LoVo (cell line): Measurements from ENCODE around the gene TPBGL.
"Not testable (repeated sequence)": the region's sequence is repeated elsewhere in the genome, so short reads cannot be mapped to it uniquely, and the experiment has no call there.

ENCODE experiments used
- DNase-seq: peaks from one replicate; pipeline ENCODE4 v3.0.0-alpha.2; 2016; ENCODE audit warnings: low spot score

The TPBGL gene

DNA sequence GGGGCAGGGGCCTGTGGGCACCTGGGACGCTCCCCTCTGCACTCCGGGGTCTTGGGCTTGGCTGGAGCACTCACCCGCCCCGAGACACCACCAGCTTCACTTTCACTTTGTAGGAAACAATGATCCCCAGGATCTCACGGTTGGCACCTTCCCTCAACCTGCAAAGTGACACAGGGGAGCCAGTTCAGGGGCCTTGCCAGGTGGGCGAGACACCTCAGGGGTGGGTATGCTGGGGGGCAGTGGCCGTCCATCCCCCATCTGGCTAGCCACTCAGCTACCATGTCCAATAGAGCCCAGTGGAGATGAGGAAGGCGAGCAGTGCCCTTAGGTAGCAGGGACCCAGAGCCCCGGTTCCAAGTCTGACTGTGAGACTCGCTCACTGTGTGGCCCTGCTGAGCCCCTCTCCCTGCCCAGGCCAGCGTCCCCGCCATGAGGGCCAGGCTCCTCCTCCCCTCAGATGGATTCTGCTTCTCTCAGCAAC lies 32.3 kb downstream of the TPBGL start:
- DNase-seq = no peak

GRCh38 chr11:75273411-75274391 lies 33.1 kb downstream of the TPBGL start:
- no peak for DNase-seq

GRCh38 chr11:75274716-75275115 lies 34.1 kb downstream of the TPBGL start:
- DNase-seq = not testable (repeated sequence)

DNA sequence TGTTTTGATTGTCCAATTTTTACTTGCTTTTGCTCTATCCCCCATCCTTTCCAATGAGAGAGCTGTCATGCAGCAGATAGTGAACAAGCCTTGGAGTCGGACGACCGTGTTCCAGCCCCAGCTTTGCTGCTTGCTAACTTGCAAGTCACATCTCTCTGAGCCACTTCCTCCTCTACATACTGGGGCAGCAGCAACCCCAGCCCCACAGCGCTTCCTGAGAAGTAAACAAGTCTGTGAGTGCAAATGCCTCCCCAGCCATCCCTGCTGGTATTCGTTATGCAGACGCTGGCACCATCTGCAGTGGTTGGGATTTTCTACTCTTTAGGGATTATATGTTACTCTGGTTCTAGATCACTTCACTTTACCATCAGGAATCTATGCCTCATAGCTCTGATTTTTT lies 35.0 kb downstream of the TPBGL start:
- no peak for DNase-seq

GRCh38 chr11:75276186-75276585 lies 35.6 kb downstream of the TPBGL start:
- no peak for DNase-seq

GRCh38 chr11:75276686-75277085 lies 36.1 kb downstream of the TPBGL start:
- no peak for DNase-seq

DNA sequence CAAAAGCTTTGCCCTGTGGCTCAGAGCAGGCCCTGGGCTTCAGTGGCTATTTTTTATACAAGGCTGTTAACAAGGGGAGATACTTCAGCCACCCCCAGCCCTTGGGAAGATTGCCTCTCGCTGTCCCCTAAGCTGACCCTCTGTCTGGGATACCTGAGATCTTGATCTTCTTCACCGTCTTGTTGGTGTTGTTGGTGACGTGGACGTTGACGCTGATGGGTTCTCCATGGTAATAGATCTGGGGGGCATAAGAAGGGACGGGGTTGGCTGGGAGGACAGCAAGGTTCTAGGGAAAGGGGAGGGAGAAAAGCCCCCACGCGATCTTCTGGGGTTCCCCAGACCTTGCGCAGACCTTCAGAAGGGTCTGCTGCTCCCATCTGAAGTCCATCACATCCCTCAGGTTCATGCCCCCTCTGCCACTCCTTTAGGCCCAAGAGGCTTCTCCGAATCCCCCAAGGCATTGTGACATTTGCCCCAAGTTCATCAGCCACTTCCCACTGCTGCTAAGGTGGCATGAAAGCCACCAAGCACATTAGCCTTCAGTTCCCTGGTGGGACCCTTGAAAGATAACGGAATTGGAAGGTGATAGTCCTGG lies 36.7 kb downstream of the TPBGL start:
- no peak for DNase-seq

DNA sequence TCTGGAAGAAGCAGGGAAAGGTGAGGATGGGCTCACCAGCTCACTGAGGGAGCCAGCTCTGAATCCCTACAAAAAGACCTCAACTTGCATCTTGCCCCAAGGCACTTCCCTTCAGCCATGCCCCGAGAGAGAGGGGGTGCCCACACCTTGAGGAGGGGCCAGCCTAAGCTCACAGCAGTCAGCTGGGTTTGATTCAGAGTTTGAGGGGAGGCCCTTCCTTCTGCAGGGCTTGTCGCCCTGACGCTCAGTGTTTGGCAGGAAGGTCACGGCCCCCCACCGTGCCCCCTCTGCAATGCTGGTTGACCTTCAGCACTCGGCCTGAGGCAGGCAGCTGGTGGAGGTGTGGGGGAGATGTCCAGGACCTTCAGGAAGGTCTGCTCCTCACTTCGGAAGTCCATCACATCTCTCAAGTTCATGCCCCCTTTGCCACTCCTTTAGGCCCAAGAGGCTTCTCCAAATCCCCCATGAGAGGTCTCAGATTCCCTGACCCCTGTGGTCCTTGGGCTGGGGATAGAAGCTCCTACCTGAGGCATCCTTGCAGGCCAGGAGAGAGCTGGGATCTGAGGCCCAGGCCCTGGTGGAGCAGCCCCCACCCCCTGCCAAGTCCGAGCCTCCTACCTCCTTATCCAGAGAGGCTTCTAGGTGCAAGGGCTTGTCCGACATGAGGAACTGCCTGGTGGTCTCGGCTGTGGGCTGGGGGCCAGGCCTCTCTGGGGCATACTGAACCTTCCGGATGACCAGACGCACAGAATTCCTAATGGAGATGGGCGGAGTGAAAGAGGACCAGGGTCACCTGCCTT lies 37.6 kb downstream of the TPBGL start:
- DNase-seq = no peak

DNA sequence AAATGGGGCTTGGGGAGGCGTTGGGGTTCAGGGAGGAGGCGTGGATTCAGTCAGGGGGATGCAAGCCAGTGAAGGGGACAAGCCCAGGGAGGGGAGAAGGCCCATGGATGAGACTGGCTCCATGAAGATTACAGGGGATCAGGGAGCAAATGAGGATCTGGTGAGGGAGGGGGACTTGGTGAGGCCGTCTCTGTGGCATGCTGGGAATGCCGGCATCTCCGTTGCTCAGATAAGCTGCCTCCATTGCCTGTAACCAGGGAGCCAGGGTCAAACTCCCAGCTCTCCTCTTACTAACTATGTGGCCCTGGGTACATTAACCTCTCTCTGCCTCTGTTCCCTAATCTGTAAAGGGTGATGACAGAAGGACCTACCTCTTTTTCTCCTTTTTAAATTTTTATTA lies 38.7 kb downstream of the TPBGL start:
- DNase-seq = no peak

DNA sequence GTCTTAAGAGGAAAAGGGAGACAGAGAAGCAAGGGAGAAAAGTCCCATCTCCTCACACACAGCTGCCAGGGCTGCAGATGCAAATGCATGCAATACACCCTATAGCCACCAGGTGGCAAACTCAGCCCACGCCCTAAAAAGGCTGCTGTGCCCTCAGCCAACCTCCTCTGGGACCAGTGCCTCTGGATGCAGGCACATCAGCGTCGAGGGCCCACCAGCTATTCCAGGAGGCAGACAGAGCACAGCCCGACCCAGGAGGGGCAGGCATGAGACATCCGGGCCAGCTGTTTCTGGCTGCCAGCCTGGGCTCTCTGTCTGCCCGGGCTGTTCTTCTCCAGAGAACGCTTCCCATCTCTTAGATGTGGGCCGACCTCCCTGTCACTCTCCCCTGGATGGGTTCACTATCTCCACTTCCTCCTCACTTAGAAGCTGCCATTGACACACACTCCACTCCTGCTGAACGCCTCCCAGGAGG lies 39.7 kb downstream of the TPBGL start:
- DNase-seq = peak; percentile 51

DNA sequence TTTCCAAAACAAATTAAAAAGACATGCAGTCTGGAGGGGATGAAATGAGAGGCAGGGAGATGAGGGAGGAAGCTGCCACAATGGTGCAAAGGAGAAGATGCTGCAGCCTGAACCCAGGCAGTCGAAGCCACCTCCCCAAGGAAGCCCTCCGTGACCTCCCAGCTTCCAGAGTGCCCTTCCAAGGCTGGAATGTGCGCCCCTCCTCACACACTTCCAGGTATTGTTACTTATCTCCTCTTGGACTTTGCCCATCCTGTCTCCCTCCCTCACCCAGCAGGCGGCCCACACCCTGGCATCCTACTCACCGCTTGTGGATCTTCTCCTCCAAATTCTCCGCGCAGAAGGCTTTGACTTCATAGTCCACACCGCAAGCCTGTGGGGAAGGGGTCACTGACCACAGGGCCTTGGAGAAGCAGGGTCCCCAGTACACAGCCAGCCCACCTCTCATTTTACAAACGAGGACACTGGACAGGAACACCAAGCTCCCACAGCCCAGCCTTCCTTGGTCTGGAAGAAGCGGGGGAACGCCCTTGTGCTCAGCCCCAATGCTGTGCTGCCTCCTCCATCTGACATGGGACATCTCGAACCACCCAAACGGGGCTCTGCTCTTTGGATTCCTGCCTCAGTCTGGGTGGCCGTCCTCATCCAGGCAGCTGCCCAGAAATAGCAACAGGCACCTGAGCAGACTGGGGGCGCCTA lies 40.3 kb downstream of the TPBGL start:
- DNase-seq = no peak

DNA sequence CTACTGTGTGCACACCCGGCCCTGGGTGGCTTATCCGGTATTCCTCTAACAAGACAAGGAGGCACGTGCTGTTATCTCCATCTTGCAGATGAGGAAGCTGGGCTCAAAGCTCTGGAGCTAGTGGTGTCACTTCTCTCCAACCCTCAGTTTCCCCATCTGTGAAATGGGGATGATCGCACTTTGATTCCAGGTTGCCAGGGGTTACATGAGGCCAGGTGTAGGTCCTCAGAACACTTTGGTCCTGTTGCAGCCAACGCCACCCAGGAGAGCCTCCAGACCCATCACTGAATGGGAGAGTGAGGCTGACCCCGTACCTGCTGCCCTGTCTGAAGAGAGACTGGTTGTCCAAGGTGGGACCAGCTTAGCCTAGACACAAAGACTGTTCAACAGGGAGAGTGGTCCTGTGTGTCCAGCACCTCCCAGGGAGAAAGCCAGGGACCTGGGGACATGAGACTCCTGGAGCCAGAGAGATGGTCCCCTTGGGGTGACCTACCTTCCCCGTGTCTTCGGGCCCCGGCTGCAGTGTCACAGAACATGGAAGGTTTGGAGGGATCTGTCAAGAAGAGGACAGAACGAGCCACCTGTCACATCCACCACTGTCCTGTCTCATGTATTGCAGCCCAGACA lies 41.0 kb downstream of the TPBGL start:
- no peak for DNase-seq

DNA sequence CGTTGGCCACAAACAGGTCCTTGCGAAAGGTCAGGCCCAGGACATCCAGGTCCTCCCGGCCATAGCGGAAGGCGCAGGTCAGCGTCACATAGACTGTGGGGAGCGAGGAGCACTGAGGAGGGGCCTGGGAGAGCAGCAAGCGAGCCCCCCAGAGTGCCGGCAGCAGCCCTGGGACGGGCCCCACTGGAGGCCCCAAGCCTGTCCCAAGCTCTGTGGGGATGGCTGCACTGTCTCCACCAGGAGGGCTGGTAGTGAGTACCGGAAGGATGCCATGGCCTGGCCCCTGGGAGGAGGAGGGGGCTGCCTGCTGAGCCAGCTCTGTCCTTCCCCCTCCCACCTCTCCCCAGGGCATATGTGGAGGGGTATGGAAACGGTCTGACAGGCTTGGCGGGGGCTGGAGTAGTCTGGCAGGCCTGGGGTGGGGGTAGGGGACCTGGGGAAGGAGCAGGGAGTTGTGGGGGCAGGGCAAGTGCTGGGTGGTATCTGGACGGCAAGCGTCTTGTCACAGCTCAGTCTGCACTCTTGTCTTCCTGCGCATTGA lies 42.9 kb downstream of the TPBGL start:
- DNase-seq = no peak

DNA sequence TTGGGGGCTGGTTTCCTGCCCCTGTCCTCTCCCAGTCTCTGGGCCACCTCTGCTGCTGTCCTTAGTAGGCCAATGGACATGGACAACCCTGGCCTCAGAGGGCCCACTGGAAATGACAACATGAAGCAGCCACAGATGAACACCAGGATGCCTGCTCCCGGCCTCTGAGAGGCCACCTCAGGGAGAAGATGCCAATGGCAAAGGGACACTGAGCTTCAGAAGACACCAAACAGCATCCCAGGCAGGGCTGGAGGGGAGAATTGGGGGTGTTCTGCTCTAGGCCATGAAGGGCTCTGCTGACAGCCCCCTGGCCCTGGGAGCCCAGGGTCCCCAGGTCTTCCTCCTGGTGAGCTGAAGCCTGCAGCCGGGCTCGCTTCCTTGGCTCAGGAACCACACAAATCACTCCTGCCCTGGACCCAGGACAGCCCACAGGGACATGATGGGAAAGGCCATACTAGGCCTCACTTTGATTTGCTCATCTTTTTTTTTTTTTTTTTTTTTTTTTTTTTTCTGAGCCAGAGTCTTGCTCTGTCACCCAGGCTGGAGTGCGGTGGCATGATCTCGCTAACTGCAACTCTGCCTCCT lies 45.3 kb downstream of the TPBGL start:
- DNase-seq = no peak

DNA sequence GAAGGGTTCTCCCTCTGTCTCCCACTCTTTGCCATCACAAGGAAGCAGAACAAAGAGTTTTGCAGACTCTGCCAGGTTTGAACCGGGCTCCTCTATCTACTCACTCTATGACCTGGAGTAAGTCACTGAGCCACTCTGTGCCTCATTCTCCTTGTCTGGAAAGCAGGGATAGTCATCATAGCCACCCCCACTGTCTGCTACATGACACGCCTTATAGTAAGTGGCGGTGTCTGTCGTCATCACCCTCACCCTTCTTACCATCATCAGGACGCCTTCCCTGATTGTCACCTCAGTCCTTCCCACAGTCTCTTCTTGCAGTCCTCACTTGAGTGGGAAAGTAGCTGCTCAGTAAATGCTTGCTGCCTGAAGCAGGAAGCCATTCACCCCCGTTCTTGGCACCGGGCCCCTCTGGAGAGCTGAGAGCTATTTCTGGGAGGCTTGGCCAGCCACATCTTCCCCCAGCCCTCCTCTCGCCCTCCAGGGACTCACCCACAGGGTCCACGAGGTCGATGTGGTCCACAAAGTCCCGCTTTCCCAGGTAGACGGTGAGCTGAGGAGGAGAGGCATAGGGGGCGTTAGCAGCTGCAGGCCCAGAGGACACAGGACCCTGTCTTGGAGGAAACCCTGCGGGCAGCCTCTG lies 46.4 kb downstream of the TPBGL start:
- no peak for DNase-seq

DNA sequence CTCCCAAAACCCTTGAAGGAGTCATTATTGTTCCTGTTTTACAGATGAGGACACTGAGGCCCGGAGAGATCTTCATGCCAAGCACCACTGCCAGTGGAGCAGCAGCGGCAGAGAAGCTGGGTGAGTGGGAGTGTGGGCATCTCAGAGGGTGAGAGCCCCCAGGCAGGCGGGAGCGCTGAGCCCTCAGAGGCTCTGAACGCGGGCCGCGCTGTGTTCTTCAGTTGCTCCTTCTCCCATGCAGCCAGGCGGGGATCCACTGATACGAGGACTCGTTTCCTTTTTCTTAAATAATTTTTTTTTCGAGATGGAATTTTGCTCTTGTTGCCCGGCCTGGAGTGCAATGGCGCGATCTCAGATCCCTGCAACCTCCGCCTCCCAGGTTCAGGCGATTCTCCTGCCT lies 47.0 kb downstream of the TPBGL start:
- DNase-seq = no peak

GRCh38 chr11:75289511-75289760 lies 48.9 kb downstream of the TPBGL start:
- DNase-seq = no peak

- no peak for DNase-seq
Measured at GRCh38 chr11:75289919-75290318, 49.3 kb downstream of the TPBGL start.

DNA sequence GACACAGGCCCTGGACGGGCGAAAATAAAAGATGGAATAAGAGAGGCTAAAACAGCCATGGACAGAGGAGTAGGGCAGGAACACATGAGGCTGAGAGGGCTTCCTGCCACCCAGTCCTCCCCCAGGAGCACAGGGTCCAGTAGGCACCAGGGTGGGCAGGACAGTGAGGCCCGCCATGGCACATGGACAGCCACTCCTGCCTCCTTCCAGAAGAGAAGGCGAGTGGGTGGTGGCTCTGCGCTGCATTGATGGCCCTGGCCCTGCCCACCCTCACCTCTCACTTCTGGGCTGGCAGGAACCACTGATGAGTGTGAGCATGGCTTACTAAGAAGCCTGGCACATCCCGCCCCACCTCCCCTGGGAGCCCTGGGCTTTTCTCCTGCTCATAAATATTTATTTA lies 51.2 kb downstream of the TPBGL start:
- DNase-seq = no peak

DNA sequence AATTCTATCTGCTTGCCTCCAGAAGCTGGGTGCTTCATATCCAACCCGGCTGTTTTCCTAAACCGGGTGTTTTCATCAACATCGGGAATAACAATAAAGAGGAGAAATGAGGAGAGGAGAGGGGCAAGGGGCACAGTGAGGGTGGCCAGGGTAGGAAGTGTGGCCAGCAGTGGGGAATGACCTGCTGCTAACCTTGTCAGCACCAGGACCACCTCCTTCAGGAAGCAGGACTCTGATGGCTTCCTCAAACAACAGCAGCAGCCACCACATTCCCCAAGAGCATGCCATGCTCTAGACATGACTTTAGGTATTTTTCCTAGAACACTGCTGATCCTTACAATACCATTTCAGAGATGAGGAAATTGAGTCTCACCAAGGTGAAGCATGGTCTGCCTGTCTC lies 52.4 kb downstream of the TPBGL start:
- no peak for DNase-seq
